Renal pelvis (tissue), 4 donors: ENCODE results near the gene ZBTB7A. TPM values are rescaled to one million over a fixed set of nuclear protein-coding genes. Genes with fewer than 3 reads are reported as not detected.

Source experiments
- DNase-seq: peaks from one replicate; pipeline ENCODE4 v3.0.0-alpha.2; 2013
- polyA plus RNA-seq, 3 donors: library from polyadenylated mRNA; unstranded; fragments of 120-200 nt; gene quantifications; one replicate each; pipeline ENCODE4 v1.2.1, GENCODE V29; 2013; ENCODE audit not compliant: insufficient read length in 3 of 3

The ZBTB7A gene
- polyA plus RNA-seq, 3 donors: 11.3 to 12.4 (median 11.9) TPM

- DNase-seq: no peak
Measured at GRCh38 chr19:4096049-4096892, 29.6 kb upstream of the ZBTB7A start.

DNA sequence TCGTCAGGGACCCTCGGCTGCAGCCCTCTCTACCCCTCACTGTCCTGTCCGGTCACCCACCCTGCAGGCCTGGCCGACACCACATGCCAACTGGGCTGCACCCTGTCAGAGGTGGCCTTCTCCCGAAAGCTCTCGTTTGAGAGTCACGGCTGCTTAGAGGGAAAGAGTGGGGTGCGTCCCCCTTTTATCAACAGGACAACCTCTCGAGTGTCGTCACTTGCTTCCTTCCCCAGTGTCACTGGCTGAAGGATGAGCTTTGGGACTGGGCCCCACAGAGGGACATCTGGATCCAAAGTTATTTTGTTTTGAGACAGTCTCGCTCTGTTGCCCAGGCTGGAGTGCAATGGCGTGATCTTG, 28.8 kb upstream of the ZBTB7A start:
- no peak for DNase-seq

GRCh38 chr19:4094761-4095487, 28.2 kb upstream of the ZBTB7A start:
- DNase-seq: no peak

DNA sequence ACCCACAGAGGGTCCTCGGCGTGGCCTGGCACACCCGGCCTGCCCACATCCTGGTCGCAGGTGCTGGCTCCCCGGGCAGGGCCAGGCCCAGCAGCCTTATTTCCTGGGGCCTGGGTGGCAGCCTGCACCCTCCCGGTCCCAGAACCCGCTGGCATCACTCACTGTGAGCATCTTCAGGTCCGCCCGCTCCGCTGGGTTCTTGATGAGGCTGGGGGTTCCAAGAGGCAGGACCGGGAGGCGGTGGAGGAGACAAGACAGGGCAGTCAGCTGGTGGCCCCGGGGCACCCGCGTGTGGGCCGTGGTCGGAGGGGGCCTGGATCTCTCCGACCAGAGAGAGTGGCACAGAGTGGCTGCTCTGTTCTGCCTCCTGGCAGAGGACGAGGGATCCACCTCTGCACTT, 27.6 kb upstream of the ZBTB7A start:
- no peak for DNase-seq

- no peak for DNase-seq
Measured at GRCh38 chr19:4093643-4094175, 27.0 kb upstream of the ZBTB7A start.

- DNase-seq: no peak
Measured at GRCh38 chr19:4090356-4091220, 23.9 kb upstream of the ZBTB7A start.

DNA sequence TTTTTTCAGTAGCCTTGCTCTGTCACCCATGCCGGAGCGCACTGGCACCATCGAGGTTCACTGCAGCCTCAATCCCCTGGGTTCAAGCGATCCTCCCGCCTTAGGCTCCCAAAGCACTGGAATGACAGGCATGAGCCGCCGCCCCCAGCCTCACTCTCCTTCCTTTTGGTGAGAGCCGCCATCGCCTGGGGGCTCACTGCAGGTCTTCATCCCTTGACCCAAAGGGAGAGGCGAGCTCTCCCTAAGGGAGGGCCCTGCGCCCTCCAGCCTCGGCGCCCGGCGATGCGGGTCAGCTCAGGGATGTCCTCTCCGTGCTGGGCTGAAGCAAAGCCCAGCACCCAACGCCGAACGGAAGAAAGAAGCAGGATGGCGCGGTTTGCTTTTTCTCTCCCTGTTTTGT, 23.2 kb upstream of the ZBTB7A start:
- no peak for DNase-seq

DNA sequence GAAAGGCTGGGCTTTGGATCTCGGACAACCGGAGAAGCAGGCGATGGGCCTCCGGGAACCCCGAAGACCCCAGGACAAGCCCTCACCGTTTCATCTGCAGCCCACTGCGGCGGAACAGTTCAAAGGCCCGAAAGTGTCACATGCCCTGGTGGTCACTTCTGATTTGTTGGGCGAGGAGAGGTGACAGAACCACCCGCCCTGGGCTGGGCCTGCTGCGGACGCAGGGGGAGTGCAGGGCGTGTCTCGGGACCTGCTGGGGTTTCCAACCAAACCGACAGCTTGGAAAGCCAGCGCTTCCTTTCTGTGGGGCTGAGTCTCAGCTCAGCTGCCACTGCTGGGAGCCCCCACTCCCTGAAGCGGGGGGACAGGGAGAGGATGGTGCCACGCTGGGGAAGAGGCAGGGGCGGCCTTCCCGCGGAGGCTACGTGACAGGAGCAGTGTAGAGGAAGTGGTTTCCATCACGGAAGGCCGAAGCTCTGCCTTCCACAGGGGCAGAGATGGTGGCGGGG, 22.8 kb upstream of the ZBTB7A start:
- DNase-seq: no peak

DNA sequence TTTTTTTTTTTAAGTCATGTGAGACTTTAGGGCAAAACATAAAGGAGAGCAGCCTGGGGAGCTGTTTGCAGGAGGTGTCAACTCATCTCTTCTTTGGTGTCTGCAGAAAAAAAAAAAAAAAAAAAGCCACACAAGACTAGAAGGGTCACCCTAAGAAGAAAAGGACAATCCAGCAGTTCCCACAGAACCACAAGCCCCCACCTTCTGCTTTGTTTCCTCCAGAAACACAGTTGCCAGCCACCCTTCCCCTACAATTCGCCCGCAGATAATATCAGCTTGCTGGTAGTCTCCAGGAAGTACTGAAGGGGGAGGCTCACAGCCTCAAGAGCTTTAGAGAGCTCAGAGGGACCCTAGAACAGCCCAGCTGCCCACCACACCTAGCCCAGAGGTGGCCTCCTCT, 22.3 kb upstream of the ZBTB7A start:
- no peak for DNase-seq

DNA sequence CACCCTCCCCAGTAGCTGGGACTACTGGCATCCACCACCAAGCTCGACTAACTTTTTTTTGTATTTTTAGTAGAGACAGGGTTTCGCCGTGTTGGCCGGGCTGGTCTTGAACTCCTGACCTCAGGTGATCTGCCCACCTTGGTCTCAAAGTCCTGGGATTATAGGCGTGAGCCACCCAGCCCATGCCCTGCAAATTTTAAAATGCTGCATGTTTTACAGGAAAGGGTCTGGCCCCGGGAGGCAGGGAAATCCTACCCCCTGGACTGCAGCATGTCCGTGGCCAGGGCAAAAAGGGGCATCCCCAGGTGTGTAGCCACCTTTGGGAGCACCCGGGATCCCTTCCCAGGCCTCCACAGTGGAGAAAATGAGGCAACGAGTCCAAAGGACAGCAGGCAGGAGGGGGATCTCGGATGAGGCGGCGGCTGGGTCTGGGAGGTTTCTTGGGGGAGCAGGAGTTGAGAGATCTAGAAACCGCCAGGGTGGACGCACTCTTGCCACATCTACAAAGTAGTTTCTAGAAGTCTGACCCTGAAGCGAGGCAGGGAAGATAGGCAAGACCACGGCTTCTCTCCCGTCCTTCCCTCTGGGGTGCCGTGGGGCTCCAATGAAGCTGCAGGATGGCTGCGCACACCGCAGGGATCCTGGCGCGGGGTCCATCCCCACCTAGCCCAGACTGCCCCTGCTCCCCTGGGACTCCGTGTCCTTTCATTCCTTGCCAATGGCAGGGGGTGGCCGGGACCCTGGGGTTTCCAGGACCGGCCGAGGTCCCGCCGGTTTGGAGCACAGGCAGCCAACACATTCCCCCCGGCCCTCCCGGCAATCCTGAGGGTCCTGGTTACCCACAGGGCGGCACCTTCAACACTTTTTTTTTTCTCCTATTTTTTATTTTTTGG, 21.3 kb upstream of the ZBTB7A start:
- no peak for DNase-seq

DNA sequence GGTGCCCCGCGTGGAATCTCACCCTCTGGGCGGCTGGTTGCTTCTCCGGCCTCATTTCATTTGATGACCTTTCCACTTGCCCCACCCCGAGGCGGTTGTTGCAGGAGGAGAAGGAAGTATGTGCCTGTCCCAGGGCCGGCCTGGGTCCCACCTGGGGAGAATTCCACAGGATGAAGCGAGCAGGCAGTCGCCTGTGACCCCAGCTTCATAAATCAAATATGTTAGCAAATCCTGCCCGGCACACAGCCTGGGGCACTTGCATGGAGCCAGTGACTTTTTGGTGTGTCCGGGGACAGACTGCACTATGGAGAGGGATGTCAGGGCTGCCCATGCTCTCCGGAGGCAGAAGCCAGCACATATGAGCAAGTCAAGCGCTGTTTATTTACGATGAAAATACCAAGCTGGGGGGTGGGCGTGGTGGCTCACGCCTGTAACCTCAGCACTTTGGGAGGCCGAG, 19.7 kb upstream of the ZBTB7A start:
- no peak for DNase-seq

- no peak for DNase-seq
Measured at GRCh38 chr19:4084547-4084877, 17.8 kb upstream of the ZBTB7A start.

DNA sequence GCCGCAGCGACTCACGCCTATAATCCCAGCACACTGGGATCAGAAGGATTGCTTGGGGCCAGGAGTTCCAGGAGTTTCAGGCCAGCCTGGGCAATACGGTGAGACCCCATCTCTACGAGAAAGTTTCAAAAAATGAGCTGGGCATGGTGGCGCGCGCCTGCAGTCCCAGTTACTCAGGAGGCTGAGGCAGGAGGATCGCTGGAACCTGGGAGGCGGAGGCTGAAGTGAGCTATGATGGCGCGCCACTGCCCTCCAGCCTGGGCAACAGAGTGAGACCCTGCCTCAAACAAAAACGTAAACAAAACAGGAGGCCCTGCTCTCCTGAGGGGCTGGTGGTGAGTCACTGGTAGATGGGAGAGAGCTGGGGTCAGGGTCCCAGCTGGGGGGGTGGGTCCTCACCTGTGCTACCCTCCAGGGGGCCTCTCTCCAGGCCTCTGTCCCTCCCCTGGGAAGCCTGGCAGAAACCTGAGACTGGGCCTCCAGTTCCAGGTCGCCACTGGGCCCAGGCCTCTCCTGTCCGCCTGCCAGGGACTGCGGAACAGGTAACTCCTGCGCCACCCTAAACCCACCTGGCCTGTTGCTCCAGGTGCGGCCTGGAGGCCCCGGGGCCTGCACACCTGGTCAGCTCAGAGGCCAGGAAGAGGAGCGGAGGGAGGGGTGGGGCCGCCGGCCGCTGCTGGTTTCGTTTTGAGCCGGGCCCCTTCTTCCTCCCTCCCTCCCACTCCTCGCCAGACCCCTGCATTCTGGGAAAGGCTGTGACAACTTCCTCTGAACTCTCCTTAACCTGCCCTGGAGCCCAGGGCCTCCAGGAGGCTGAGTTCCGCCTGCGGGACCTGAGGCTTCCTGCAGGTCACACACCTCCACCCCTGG, 17.2 kb upstream of the ZBTB7A start:
- DNase-seq: peak; percentile 81

GRCh38 chr19:4082172-4082571, 15.5 kb upstream of the ZBTB7A start:
- no peak for DNase-seq

- no peak for DNase-seq
Measured at GRCh38 chr19:4081441-4082129, 14.9 kb upstream of the ZBTB7A start.

- DNase-seq: no peak
Measured at GRCh38 chr19:4080473-4080872, 13.8 kb upstream of the ZBTB7A start.

- peak; percentile 60 for DNase-seq
Measured at GRCh38 chr19:4077800-4078684, 11.3 kb upstream of the ZBTB7A start.

- no peak for DNase-seq
Measured at GRCh38 chr19:4077007-4077374, 10.3 kb upstream of the ZBTB7A start.
